ENCODE results near the gene CCDC54. TPM values are rescaled to one million over a fixed set of nuclear protein-coding genes. Genes with fewer than 3 reads are reported as not detected.

Gene CCDC54
- total RNA-seq, 1 donor from 2014 or later = not detected

- no peak overlapping the region for H3K4me3 Mint-ChIP-seq (ENCODE audit: low read depth)
- TF ChIP-seq CTCF (IDR thresholded peaks at IDR 0.05; ENCODE audit: unreplicated experiment) = no peak
- H3K27me3 Mint-ChIP-seq = peaks cover 8% of the 10 kb centered on the region
- DNase-seq (ENCODE audit: low spot score, unreplicated experiment) = no peak
- no peaks in the 10 kb centered on the region for H3K9me3 Mint-ChIP-seq (ENCODE audit: low read depth)
- peaks cover 2% of the 10 kb centered on the region for H3K4me1 Mint-ChIP-seq (ENCODE audit: low read depth)
- no peaks in the 10 kb centered on the region for H3K36me3 Mint-ChIP-seq (ENCODE audit: insufficient read depth)
- no peak overlapping the region for H3K27ac Mint-ChIP-seq
Observed at GRCh38 chr3:107421881-107422280, 44.6 kb downstream of the CCDC54 start.

GRCh38 chr3:107425033-107425432, 47.8 kb downstream of the CCDC54 start:
- Mint-ChIP-seq H3K4me3 (ENCODE audit: low read depth) (no peak overlapping the region), H3K4me1 (ENCODE audit: low read depth) (peaks cover 6% of the 10 kb centered on the region), H3K9me3 (ENCODE audit: low read depth) (no peaks in the 10 kb centered on the region), H3K27ac (no peak overlapping the region), H3K36me3 (ENCODE audit: insufficient read depth) (no peaks in the 10 kb centered on the region), H3K27me3 (peaks cover 15% of the 10 kb centered on the region)
- no peak for DNase-seq (ENCODE audit: low spot score, unreplicated experiment)
- no peak for TF ChIP-seq CTCF (IDR thresholded peaks at IDR 0.05; ENCODE audit: unreplicated experiment)

- Mint-ChIP-seq H3K4me3 (ENCODE audit: low read depth) (no peak overlapping the region), H3K4me1 (ENCODE audit: low read depth) (peaks cover 7% of the 10 kb centered on the region), H3K9me3 (ENCODE audit: low read depth) (no peaks in the 10 kb centered on the region), H3K27ac (no peak overlapping the region), H3K36me3 (ENCODE audit: insufficient read depth) (no peaks in the 10 kb centered on the region), H3K27me3 (peaks cover 13% of the 10 kb centered on the region)
- TF ChIP-seq CTCF (IDR thresholded peaks at IDR 0.05; ENCODE audit: unreplicated experiment) = no peak
- DNase-seq (ENCODE audit: low spot score, unreplicated experiment) = no peak
Observed at GRCh38 chr3:107426223-107426622, 49.0 kb downstream of the CCDC54 start.

Other genes starting within 250 kb of the CCDC54 start
- gene BBX, start 145.5 kb downstream of the CCDC54 start, total RNA-seq = 54.1 and 61.2 TPM in 2 replicates

All from progenitor cell of endocrine pancreas (in vitro differentiated cells).